Measurements from ENCODE around the gene ADGRD1. TPM values are rescaled to one million over a fixed set of nuclear protein-coding genes. Genes with fewer than 3 reads are reported as not detected.
A peak's percentile ranks its signal among the peaks of the same experiment; 100 is the strongest.

The ADGRD1 gene
- polyA plus RNA-seq, 3 donors = 4.7 to 17.9 (median 4.9) TPM

- Histone ChIP-seq H3K4me3 (replicated peaks in 1 of 3; ENCODE audit: low read depth in 2 of 3, low read length in 3 of 3) (no peak overlapping the region), H3K36me3 (replicated peaks in 1 of 2; ENCODE audit: control insufficient read depth in 1 of 2, insufficient read depth in 2 of 2, low read length in 2 of 2) (no peaks in the 10 kb centered on the region), H3K9ac (ENCODE audit: insufficient read depth, low read length, poor library complexity, severe bottlenecking) (no peak overlapping the region), H3K27me3 (ENCODE audit: control insufficient read depth in 2 of 2, insufficient read depth in 2 of 2, low read length in 2 of 2) (no peaks in the 10 kb centered on the region), H3K27ac (ENCODE audit: low read depth in 1 of 2, low read length in 2 of 2) (no peak overlapping the region), H3K4me1 (ENCODE audit: control insufficient read depth in 1 of 2, insufficient read depth in 2 of 2, low read length in 2 of 2) (peaks cover 28 to 31% of the 10 kb centered on the region in 2 donors), H2AFZ (ENCODE audit: insufficient read depth, low read depth, low read length, poor library complexity, severe bottlenecking) (no peak overlapping the region), H3K9me3 (replicated peaks in 1 of 2; ENCODE audit: control insufficient read depth in 1 of 2, insufficient read depth in 1 of 2, low read length in 2 of 2) (no peaks in the 10 kb centered on the region), H3K4me2 (replicated peaks; ENCODE audit: extremely low read depth, low read length, poor library complexity, severe bottlenecking) (no peak overlapping the region), H4K20me1 (ENCODE audit: insufficient read depth, low read length) (no peaks in the 10 kb centered on the region), H3K79me2 (ENCODE audit: insufficient read depth, low read length) (peaks cover 5% of the 10 kb centered on the region)
- H3K4me1 Mint-ChIP-seq = peaks cover 28% of the 10 kb centered on the region
- peaks cover 0 to 3% (median 0%) of the 10 kb centered on the region in 7 donors for H3K9me3 Mint-ChIP-seq
- peak overlapping the region in 1 of 7 donors; percentile 37 for H3K27ac Mint-ChIP-seq
- 95% methylated on average over 21 of the region's 26 CpGs for WGBS (ENCODE audit: insufficient coverage)
- peaks cover 0 to 12% (median 6%) of the 10 kb centered on the region in 3 donors for H3K27me3 Mint-ChIP-seq (ENCODE audit: low read depth in 3 of 3)
- intact Hi-C loops (cut with micrococcal nuclease) = no loop called here
- no peak for TF ChIP-seq CTCF (IDR thresholded peaks at IDR 0.05)
- H3K4me3 Mint-ChIP-seq = no peak overlapping the region
- no peak for DNase-seq
- H3K36me3 Mint-ChIP-seq = peaks cover 20 to 25% of the 10 kb centered on the region in 2 donors
These were observed 4.9 kb downstream of the ADGRD1 start for GRCh38 chr12:130958557-130959140.

- 100% methylated on average over 4 of the region's 8 CpGs for WGBS (ENCODE audit: insufficient coverage)
These were observed 5.9 kb downstream of the ADGRD1 start for GRCh38 chr12:130959632-130960031.

More at GRCh38 chr12:130959632-130960031, 5.9 kb downstream of the ADGRD1 start:
- H3K4me1 ChIP-seq (ENCODE audit: control insufficient read depth in 1 of 2, insufficient read depth in 2 of 2, low read length in 2 of 2) = peaks cover 20 to 22% of the 10 kb centered on the region in 2 donors
- no peak overlapping the region for H3K4me3 ChIP-seq (replicated peaks in 1 of 3; ENCODE audit: low read depth in 2 of 3, low read length in 3 of 3)
- H3K4me2 ChIP-seq (replicated peaks; ENCODE audit: extremely low read depth, low read length, poor library complexity, severe bottlenecking) = no peak overlapping the region
- no peaks in the 10 kb centered on the region for H3K36me3 ChIP-seq (replicated peaks in 1 of 2; ENCODE audit: control insufficient read depth in 1 of 2, insufficient read depth in 2 of 2, low read length in 2 of 2)
- DNase-seq = no peak
- no peak overlapping the region for H3K9ac ChIP-seq (ENCODE audit: insufficient read depth, low read length, poor library complexity, severe bottlenecking)
- H4K20me1 ChIP-seq (ENCODE audit: insufficient read depth, low read length) = no peaks in the 10 kb centered on the region
- no peaks in the 10 kb centered on the region for H3K27me3 ChIP-seq (ENCODE audit: control insufficient read depth in 2 of 2, insufficient read depth in 2 of 2, low read length in 2 of 2)
- Mint-ChIP-seq H3K27me3 (ENCODE audit: low read depth in 3 of 3) (peaks cover 0 to 12% (median 6%) of the 10 kb centered on the region in 3 donors), H3K4me3 (no peak overlapping the region), H3K9me3 (peaks cover 0 to 3% (median 0%) of the 10 kb centered on the region in 7 donors), H3K4me1 (peaks cover 18% of the 10 kb centered on the region), H3K27ac (no peak overlapping the region), H3K36me3 (peaks cover 20 to 25% of the 10 kb centered on the region in 2 donors)
- H3K79me2 ChIP-seq (ENCODE audit: insufficient read depth, low read length) = peaks cover 5% of the 10 kb centered on the region
- H2AFZ ChIP-seq (ENCODE audit: insufficient read depth, low read depth, low read length, poor library complexity, severe bottlenecking) = no peak overlapping the region
- intact Hi-C loops (cut with micrococcal nuclease) = loop anchor here in 1 of 2 donors (5.0 kb wide), 1 partner anchor 37 kb away; no protein-coding TSS in a partner anchor
- no peak overlapping the region for H3K27ac ChIP-seq (ENCODE audit: low read depth in 1 of 2, low read length in 2 of 2)
- no peaks in the 10 kb centered on the region for H3K9me3 ChIP-seq (replicated peaks in 1 of 2; ENCODE audit: control insufficient read depth in 1 of 2, insufficient read depth in 1 of 2, low read length in 2 of 2)
- TF ChIP-seq CTCF (IDR thresholded peaks at IDR 0.05) = no peak
